HepG2 (cell line): Measurements from ENCODE around the gene CIAO2B. TPM values are rescaled to one million over a fixed set of nuclear protein-coding genes. Genes with fewer than 3 reads are reported as not detected.

ENCODE experiments used
- ARID4A ChIP-seq: sonication (generic); formaldehyde crosslinking; IDR thresholded peaks from 2 replicates; pipeline ENCODE4 v1.5.0; 2020; ENCODE audit warnings: mild to moderate bottlenecking, missing genetic modification reagents, borderline replicate concordance
- ATRX ChIP-seq: sonication (generic); formaldehyde crosslinking; IDR thresholded peaks from 2 replicates; pipeline ENCODE4 v1.4.0; 2020; ENCODE audit warnings: missing genetic modification reagents, borderline replicate concordance
- BORCS8-MEF2B ChIP-seq: sonication (generic); formaldehyde crosslinking; IDR thresholded peaks from 2 replicates; pipeline ENCODE4 v1.8.0; 2022; ENCODE audit warnings: mild to moderate bottlenecking, missing genetic modification reagents
- DDIT3 ChIP-seq: sonication (generic); formaldehyde crosslinking; IDR thresholded peaks from 2 replicates; pipeline ENCODE4 v1.4.0; 2020; ENCODE audit warnings: mild to moderate bottlenecking, missing genetic modification reagents
- DNMT3B ChIP-seq: conservative IDR thresholded peaks from 2 replicates; pipeline ENCODE4 v1.6.1; 2016; ENCODE audit warnings: missing biosample characterization, control low read depth
- FOXJ3 ChIP-seq: sonication (generic); formaldehyde crosslinking; IDR thresholded peaks from 2 replicates; pipeline ENCODE4 v1.4.0; 2020; ENCODE audit warnings: missing genetic modification reagents, mild to moderate bottlenecking, borderline replicate concordance
- HNRNPLL ChIP-seq: fragments of 200-400 bp; formaldehyde crosslinking; IDR thresholded peaks from 2 replicates; pipeline ENCODE4 v1.6.1; 2017; ENCODE audit warnings: mild to moderate bottlenecking, low read depth, low read length; ENCODE audit not compliant: poor library complexity, severe bottlenecking
- MLLT10 ChIP-seq: sonication (generic); formaldehyde crosslinking; IDR thresholded peaks from 2 replicates; pipeline ENCODE4 v1.4.0; 2020; ENCODE audit warnings: missing genetic modification reagents
- NAIF1 ChIP-seq: sonication (generic); formaldehyde crosslinking; IDR thresholded peaks from 2 replicates; pipeline ENCODE4 v1.5.0; 2020; ENCODE audit warnings: mild to moderate bottlenecking, missing genetic modification reagents, borderline replicate concordance
- NFATC3 ChIP-seq: sonication (generic); formaldehyde crosslinking; IDR thresholded peaks from 2 replicates; pipeline ENCODE4 v1.5.1; 2020; ENCODE audit warnings: mild to moderate bottlenecking, missing genetic modification reagents
- NR0B2 ChIP-seq: sonication (generic); formaldehyde crosslinking; IDR thresholded peaks from 2 replicates; pipeline ENCODE4 v1.4.0; 2020; ENCODE audit warnings: mild to moderate bottlenecking, missing genetic modification reagents
- PAWR ChIP-seq: sonication (generic); formaldehyde crosslinking; IDR thresholded peaks from 2 replicates; pipeline ENCODE4 v1.4.0; 2020; ENCODE audit warnings: missing genetic modification reagents, mild to moderate bottlenecking, borderline replicate concordance
- RFX1 ChIP-seq: fragments of 450-650 bp; IDR thresholded peaks from 2 replicates; pipeline ENCODE4 v1.6.1; 2017
- RFX5 ChIP-seq: IDR thresholded peaks from 2 replicates; pipeline ENCODE4 v1.6.1; 2011; ENCODE audit warnings: low read depth, low read length, improper control_type of control experiment
- SRSF9 ChIP-seq: fragments of 200-400 bp; formaldehyde crosslinking; IDR thresholded peaks from 2 replicates; pipeline ENCODE4 v1.6.1; 2018; ENCODE audit warnings: borderline replicate concordance, mild to moderate bottlenecking, low read depth, low read length; ENCODE audit not compliant: insufficient read depth, poor library complexity, severe bottlenecking
- TFDP1 ChIP-seq: IDR thresholded peaks from 2 replicates; pipeline ENCODE4 v1.6.1; 2016; ENCODE audit warnings: missing compliant biosample characterization, missing genetic modification reagents, borderline replicate concordance
- ZNF343 ChIP-seq: sonication (generic); formaldehyde crosslinking; IDR thresholded peaks from 2 replicates; pipeline ENCODE4 v1.4.0; 2020; ENCODE audit warnings: mild to moderate bottlenecking, missing genetic modification reagents
- ZNF432 ChIP-seq: sonication (generic); formaldehyde crosslinking; IDR thresholded peaks from 2 replicates; pipeline ENCODE4 v1.5.0; 2020; ENCODE audit warnings: missing genetic modification reagents, mild to moderate bottlenecking, borderline replicate concordance
- ZNF44 ChIP-seq: sonication (generic); formaldehyde crosslinking; IDR thresholded peaks from 2 replicates; pipeline ENCODE4 v1.5.1; 2020; ENCODE audit warnings: mild to moderate bottlenecking, missing genetic modification reagents
- ZNF446 ChIP-seq: sonication (generic); formaldehyde crosslinking; IDR thresholded peaks from 2 replicates; pipeline ENCODE4 v1.5.0; 2020; ENCODE audit warnings: mild to moderate bottlenecking, missing genetic modification reagents
- ZNF572 ChIP-seq: sonication (generic); formaldehyde crosslinking; IDR thresholded peaks from 2 replicates; pipeline ENCODE4 v1.5.1; 2020; ENCODE audit warnings: mild to moderate bottlenecking, missing genetic modification reagents
- ZNF670 ChIP-seq: sonication (generic); formaldehyde crosslinking; IDR thresholded peaks from 2 replicates; pipeline ENCODE4 v1.8.0; 2022; ENCODE audit warnings: mild to moderate bottlenecking, missing genetic modification reagents, borderline replicate concordance
- polyA plus RNA-seq, 8 experiments: library from polyadenylated mRNA; depleted of rRNA in 3 of 8; stranded (reverse) in 7 of 8; unstranded in 1 of 8; fragments of >200 nt; fragmentation: Illumina TruSeq in 4 of 8; extraction: Trizol in 4 of 8; gene quantifications; 2 replicates each; pipeline versions ENCODE4 v1.2.1 to v1.2.3, GENCODE V29; 2011 to 2016; ENCODE audit warnings: low read depth in 4 of 8, missing spikeins in 1 of 8, mixed read lengths in 1 of 8; ENCODE audit not compliant: insufficient read depth in 1 of 8
- total RNA-seq, 5 experiments: library from RNA; depleted of rRNA; stranded (reverse); fragments of >200 nt; fragmentation: Illumina TruSeq; extraction: Trizol; gene quantifications; 2 replicates each; pipeline ENCODE4 v1.2.3, GENCODE V29; 2016; ENCODE audit warnings: low read depth in 1 of 5

CIAO2B gene
- total and polyA plus RNA-seq, 2 of the 13 experiments (the other 11 are each of a cell fraction or from before 2014, with no cell fraction given) = 157 to 293 TPM

- TF ChIP-seq MLLT10 = no peak
- TF ChIP-seq NAIF1 (CRISPR knock-in tag) = 0 out of 2 replicates have a peak, but pooled peaks have one; percentile 15
- TF ChIP-seq RFX1 = no peak
- peak; percentile 79; the same call in 1 of the 2 replicates for TF ChIP-seq ZNF44
- TF ChIP-seq DDIT3 = no peak
- peak; percentile 75; the same call in 1 of the 2 replicates for TF ChIP-seq ZNF343 (CRISPR knock-in tag)
- no peak for TF ChIP-seq ZNF670 (CRISPR knock-in tag)
- TF ChIP-seq NFATC3 (CRISPR knock-in tag) = no peak
- no peak for TF ChIP-seq DNMT3B (CRISPR knock-in tag)
- no peak for TF ChIP-seq ZNF446 (CRISPR knock-in tag)
- TF ChIP-seq ZNF432 (CRISPR knock-in tag) = no peak
- no peak for TF ChIP-seq ATRX (CRISPR knock-in tag)
- TF ChIP-seq BORCS8-MEF2B = peak; percentile 61; the same call in 1 of the 2 replicates
- TF ChIP-seq HNRNPLL = peak; percentile 45
- no peak for TF ChIP-seq SRSF9
- no peak for TF ChIP-seq PAWR (CRISPR knock-in tag)
- peak; percentile 61; the same call in 1 of the 2 replicates for TF ChIP-seq ARID4A (CRISPR knock-in tag)
- TF ChIP-seq ZNF572 = no peak
- TF ChIP-seq RFX5 = 0 out of 2 replicates have a peak, but pooled peaks have one; percentile 10
- TF ChIP-seq FOXJ3 (CRISPR knock-in tag) = no peak
- TF ChIP-seq TFDP1 (CRISPR knock-in tag) = peak; percentile 43; the same call in 1 of the 2 replicates
- TF ChIP-seq NR0B2 (CRISPR knock-in tag) = no peak
Observed at GRCh38 chr16:66977341-66978113, 43.3 kb upstream of the CIAO2B start (continued).
